ENCODE measurements around the gene KSR2.
"Not testable (repeated sequence)": the region's sequence is repeated elsewhere in the genome, so short reads cannot be mapped to it uniquely, and the experiment has no call there.

KSR2 gene

DNA sequence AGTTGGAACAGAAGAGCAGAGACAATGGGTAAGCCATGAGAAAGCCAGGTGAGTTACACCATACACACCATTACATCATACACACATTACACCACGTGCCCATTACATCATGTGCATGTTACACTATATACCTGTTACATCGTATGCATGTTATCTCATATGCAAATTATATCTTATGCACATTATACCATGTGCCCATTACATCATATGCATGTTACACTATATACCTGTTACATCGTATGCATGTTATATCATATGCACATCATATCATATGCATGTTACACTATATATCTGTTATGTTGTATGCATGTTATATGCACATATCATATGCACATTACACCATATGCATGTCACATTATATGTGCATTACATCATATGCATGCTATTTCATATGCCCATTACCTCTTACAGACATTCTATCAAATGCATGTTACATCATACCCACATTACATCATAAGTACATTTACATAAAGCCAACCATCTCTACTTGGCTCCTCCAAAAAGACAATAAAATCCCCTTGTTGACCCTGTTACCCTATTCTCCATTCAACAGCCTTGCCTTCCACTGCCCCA lies 207.2 kb downstream of the KSR2 start:
- no peak for DNase-seq (ENCODE audit: low read depth)

DNA sequence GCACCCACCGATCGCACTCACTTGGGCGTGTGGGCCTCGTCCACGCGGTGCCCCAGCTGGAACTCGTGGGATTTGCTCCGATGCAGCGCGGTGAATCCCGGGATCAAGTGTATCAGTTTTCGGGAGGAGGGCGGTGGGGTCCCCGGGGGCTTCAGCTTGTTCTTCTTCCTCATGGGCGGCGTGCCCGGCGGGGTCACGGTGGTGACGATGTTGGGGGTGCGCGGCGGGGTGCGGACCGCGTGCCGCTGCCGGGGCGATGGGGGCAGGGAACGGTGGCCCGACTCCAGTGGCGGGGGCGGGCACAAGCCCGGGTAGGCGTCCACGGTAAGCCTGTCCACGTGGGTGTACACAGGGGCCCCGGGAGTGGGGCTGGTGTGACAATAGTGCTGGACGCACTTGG lies 207.8 kb downstream of the KSR2 start:
- no peak for DNase-seq (ENCODE audit: low read depth)

DNA sequence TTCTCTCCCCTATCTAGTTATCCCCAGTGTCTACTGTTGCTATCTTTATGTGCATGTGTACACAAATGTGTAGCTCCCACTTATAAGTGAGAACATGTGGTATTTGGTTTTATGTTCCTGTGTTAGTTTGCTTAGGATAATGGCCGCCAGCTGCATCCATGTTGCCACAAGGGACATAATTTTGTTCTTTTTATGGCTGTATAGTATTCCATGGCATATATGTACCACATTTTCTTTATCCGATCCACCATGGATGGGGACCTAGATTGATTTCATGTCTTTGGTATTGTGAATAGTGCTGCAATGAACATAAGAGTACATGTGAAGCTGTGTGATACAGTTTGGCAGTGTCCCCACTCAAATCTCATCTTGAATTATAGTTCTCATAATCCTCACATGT lies 218.1 kb downstream of the KSR2 start:
- DNase-seq (ENCODE audit: low read depth), result no peak

DNA sequence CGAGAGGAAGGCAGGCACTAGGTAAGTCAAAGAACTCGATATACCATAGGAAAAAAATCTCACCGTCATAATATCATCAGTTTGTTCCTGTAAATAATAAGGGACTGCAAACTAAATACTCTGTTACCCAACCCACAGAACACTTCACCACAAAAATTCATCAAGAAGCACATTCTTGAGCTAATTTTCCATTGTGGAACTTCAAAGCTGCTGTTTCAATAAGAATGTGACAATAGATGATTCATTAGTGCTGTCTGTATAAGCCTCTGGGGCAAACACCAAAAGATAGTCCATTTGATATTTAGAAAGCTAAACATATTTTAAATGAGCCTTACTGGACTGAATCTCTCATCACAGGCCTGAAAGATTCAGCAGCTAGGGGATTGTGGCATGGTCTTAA lies 219.4 kb downstream of the KSR2 start:
- DNase-seq (ENCODE audit: low read depth), result no peak

DNA sequence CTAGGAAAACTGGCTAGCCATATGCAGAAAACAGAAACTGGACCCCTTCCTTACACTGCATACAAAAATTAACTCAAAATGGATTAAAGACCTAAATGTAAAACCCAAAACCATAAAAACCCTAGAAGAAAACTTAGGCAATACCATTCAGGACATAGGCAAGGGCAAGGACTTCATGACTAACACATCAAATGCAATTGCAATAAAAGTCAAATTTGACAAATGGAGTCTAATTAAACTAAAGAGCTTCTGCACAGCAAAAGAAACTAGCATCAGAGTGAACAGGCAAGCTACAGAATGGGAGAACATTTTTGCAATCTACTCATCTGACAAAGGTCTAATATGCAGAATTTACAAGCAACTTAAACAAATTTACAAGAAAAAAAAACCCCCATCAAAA lies 222.4 kb downstream of the KSR2 start:
- not testable (repeated sequence) for DNase-seq (ENCODE audit: low read depth)

DNA sequence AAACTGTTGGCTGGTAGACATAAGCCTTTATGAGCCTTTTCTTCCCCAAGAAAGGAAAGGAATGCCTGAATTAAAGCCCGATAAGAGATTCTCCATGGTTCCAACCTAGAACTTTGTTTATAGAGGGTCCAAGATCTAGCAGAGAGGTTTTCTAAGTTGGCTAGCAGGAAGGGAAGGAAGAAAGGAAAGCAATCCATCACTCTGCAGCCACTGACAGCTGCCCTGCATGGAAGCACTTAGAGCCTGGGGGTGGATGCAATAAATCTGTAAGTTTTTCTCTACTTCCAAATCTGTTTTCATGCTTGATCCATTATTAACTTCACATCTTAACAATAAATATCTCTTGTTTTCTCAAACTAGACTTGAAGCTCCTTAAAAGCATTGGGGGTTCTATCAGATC lies 224.4 kb downstream of the KSR2 start:
- no peak for DNase-seq (ENCODE audit: low read depth)

DNA sequence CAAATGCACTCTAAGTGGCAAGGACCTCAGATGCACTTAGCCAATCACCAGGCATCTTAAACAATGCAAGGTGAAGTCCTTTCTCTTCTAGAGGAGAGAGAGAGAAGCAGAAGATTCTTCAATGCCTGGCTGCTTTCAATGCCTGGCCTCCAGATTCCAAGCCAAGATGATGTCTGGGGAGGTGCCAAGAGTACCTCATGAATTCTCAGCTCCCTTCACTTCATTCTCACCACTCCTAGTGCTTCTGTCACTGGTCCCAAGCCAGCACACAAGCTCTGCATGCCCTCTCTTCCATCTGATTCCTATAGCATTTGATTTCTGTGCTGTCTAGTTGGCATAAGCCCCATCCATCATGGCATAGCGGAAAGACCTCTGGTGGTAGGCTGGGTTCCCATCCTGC lies 225.0 kb downstream of the KSR2 start:
- no peak for DNase-seq (ENCODE audit: low read depth)

DNA sequence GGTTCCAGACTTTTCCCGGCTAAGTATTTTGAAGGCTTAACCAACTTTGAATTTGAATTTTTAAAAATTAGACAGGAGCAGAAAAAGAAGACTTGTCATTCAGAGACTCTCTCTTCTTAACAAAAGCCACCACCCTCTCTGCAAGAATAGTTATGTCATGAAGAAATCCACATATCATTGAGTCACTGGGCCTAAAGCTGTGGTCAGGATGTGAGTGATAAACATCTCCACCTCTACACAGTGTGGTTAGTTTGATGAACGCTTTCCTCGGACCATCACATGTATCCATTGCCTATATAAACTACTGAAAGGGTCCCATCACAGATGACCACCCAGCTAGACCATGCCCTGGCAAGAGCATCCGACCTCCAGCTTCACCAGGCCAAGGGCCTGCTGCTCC lies 226.1 kb downstream of the KSR2 start:
- no peak for DNase-seq (ENCODE audit: low read depth)

DNA sequence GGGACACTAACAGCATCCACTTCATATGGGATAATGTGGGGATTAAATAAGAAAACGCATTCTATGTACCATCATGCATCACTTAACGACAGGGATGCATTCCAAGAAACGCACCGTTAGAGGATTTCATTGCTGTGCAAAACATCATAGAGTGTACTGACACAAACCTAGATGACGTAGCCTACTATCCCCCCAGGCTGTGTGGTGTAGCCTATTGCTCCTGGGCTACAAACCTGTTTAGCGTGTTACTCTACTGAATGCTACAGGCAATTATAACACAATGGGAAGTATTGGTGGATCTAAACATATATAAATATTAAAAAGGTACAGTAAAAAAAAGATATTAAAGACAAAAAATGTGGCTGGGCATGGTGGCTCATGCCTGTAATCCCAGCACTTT lies 230.6 kb downstream of the KSR2 start:
- no peak for DNase-seq (ENCODE audit: low read depth)

DNA sequence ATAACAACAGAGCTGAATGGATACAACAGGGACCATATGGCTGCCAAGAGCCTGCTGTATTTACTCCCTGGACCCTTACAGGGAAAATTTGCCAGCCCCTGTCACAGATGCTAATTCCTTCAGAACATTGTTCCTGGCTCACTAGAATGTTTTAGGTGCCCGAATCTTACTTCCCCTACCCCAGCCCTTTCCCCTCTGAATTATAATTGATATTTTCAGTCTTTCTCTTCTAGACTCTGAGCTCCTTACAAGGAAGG lies 235.3 kb downstream of the KSR2 start:
- DNase-seq (ENCODE audit: low read depth), result no peak

DNA sequence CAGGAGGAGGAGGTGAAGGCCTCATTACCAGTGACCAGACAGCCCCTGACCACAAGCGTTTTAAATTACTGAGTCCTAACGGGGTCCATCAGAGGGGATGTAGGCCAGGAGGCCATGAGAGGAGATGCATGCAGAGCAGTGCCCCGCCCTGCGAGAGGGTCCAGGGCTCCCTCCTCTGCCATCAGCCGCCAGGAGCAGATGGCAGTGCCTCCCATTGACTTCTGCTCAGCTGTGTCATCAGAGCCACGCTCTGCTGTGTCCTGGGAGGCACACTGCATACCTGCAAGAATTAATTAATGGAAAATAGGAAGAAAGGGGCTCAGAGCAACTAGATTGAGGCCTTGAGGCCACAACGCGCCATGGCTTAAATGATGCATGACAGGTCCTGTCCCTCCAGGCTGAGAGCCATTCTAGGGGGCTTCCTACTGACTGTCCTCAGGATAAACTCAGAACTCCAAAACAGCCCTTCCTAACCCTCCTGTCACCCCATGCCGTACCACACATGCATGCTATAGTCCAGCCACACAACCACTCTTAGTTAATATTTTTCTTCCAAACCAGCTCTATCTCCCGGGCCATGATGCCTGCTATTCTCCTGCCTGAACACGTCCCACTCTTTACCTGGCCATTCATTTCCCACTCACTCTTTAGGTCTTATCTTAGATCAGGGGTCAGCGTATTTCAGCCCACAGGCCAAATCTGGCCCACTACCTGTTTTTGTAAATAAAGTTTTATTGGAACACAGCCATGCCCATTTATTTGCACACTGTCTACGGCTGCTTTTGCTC lies 235.8 kb downstream of the KSR2 start:
- DNase-seq (ENCODE audit: low read depth), result no peak

DNA sequence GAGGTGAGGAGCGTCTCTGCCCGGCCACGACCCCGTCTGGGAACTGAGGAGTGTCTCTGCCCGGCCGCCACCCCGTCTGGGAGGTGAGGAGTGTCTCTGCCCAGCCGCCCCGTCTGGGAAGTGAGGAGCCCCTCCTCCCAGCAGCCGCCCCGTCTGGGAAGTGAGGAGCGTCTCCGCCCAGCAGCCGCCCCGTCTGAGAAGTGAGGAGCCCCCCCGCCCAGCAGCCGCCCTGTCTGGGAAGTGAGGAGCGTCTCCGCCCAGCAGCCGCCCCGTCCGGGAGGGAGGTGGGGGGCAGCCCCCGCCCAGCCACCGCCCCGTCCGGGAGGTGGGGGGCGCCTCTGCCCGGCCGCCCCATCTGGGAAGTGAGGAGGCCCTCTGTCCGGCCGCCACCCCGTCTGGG lies 237.7 kb downstream of the KSR2 start:
- DNase-seq (ENCODE audit: low read depth), result not testable (repeated sequence)

DNA sequence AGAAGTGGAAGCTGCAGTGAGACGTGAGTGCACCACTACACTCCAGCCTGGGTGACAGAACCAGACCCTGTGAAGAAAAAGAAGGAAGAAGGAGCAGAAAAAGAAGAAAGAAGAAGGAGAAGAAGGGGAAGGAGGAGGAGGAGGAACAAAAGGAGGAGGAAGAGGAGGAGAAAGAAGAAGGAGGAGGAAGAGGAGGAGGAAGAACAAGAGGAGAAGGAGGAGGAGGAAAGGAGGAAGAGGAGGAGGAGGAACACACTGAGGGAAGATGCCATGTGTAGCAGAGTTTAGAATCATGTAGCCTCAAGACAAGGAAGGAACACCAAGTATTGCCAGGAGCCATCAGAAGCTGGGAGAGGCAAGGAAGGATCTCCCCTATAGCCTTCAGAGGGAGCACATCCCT lies 241.5 kb downstream of the KSR2 start:
- DNase-seq (ENCODE audit: low read depth), result no peak

DNA sequence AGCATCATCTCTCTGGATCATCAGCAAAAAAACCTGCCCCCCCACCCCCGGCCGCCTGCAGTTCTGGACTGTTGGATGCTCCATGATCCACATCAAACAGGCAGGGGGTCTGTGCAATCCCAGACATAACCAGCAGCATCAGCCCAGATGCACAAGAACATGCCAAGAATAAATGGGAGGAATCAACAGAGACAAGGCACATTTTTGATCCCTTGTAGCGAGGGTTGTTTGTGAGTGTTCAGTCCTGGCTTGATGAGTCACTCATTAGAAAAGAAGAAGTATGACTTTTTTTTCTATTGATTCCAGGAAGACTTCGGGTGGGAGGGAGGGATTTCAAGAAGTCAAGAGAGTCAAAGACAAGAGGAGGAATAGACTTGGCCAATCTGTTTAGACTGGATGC lies 244.2 kb downstream of the KSR2 start:
- no peak for DNase-seq (ENCODE audit: low read depth)

DNA sequence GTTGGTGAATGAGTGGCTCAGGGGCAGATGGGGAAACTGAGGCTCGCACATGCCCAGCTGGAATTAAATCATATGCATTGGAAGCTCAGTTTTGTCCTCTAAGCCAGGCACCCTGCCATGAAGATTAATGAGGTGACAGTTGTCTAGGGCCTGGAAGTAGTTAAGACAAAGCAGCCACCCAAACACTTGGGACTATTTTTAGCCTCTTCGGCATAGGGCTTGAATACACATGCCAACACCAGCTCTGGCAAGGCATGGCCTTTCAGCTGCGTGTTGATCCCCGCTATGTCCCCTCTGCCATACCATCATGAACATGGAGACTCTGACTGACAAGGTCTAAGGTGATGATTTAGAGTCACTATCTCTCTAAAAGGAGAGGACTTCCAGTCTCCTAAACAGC lies 250.2 kb downstream of the KSR2 start:
- no peak for DNase-seq (ENCODE audit: low read depth)

DNA sequence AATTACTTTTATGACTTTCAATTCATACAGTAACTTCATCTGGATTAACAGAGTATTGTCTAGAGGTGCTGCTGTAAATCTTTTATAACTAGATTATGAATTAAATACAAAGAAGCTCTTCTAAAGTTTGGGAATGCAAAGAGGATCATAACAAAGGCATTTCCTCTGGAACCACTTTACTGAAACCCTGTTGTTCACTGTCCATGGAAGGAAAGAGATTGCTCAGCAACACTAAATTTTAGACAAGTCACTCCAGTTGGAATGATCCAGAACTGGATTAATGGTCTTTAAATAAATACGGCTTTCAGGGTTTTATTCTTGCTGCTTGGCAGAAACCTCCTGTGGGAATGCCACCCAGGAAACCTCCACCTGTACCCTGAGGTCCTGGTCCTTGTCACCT lies 250.6 kb downstream of the KSR2 start:
- peak; percentile 40 for DNase-seq (ENCODE audit: low read depth)

DNA sequence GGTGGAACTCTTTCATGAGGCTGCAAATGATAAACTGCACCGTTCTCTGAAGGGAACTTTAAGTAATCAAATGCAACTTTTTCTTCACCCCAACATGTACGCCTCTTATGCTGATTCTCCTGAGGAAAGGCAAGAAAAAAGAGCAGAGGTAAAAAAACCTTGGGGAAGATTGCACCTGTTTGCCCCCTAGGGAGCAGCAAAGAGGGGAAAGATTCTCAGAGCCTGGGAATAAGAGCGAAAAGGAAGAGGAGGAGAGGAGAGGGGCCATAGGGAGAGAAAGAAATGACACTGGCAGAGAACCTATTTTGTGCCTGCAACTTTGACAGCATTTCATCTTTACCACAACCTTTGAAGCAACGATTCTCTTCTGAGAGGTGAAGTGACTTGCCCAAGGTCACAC lies 254.6 kb downstream of the KSR2 start:
- DNase-seq (ENCODE audit: low read depth), result no peak

DNA sequence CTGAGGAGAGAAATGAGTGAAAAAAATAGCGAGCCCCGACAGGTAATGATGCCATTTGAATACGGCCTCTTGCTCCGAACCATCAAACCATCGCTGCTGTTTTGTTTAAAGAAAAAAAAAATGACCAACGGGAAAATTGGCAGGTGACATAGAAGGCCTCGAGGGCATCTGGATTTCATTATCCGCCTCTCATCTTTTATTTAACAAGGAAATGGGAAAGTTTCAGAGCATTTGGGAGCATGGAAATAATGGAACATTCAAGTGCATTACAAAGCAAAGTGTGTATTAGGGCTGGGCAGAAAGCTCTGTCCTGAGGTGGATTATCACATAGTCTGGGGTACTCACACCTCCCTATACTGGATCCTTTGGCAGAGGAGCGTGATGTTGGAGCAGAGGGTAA lies 258.7 kb downstream of the KSR2 start:
- DNase-seq (ENCODE audit: low read depth), result no peak

DNA sequence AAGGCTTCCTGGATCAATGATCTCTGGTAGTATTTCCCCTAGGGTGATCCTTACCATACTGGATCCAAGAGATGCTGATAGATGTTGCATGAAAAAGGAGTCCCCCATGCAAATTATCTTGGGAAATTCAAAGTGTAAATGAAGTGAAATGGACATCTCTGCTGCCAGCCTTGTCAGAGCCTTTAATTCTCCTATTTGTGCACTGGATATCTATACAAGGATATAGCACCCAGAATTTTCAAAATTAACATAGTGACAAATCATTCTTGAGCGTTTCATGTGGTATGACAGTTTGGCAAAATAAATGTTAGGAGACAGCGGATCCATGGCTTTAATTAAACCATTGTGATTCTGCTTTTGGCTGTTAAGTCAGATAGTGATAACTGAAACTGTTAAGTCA lies 260.9 kb downstream of the KSR2 start:
- DNase-seq (ENCODE audit: low read depth), result no peak

DNA sequence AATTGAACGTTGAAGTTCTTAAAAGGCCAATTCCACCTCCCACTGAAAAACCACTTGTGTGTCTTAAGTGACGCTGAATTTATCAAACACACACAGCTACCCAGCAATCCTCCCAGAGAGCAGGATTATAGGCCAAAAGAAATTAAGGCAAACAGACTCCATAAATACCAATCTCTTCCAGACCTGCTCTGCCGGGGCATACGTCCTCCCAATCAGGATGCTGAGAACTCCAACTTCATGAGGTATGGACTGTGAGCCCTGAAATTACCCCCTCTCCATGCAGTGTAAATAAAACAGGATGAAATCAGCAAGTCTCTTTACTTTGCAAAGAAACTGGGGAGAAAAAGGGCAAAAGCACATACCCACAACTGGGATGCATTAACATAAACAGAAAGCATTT lies 265.2 kb downstream of the KSR2 start:
- no peak for DNase-seq (ENCODE audit: low read depth)

DNA sequence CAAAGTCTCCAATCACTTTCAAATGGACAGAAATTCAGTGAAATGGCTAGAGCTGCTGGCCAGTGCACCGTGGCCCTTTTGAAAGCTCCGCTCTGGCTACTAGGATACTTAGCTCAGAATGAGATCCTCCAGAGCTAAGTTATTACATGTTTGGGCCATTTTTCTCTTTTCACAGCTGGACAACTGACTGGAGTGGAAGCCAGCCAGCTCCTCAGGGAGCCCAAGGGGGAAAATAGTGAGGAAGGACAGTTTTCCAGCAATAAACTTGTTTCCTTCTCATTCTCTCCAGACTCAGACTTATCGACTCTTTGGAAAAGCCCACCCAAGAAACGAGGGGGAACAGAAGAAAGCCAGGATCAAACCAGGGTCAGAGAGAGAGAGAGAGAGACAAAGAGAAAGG lies 266.0 kb downstream of the KSR2 start:
- DNase-seq (ENCODE audit: low read depth), result no peak

DNA sequence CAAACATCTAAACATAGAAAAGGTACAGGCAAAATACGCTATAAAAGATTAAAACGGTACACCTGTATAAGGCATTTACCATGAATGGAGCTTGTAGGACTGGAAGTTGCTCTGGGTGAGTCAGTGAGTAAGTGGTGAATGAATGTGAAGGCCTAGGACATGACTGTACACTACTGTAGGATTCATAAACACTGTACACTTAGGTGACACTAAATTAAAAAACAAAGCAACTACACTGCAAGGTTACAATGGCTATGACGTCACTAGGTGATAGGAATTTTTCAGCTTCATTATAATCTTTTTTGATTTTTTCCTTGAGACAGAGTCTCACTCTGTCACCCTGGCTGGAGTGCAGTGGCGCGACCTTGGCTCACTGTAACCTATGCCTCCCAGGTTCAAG lies 269.2 kb downstream of the KSR2 start:
- DNase-seq (ENCODE audit: low read depth), result no peak

DNA sequence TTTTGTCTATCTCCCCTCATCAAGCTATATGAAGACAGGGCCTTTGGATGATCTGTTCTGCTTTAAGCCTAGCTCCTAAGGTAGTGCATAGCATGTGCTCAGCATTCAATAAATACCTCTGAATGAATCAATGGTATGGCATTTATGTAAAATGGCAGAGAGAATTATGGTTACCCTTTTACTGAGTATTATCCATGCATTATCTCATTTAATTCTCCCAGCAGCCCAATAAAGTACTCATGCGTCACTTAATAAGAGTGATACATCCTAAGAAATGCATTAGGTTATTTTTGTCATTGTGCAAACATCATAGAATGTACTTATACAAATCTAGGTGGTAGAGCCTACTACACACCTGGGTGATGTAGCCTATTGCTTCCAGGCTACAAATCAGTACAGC lies 269.7 kb downstream of the KSR2 start:
- DNase-seq (ENCODE audit: low read depth), result no peak

DNA sequence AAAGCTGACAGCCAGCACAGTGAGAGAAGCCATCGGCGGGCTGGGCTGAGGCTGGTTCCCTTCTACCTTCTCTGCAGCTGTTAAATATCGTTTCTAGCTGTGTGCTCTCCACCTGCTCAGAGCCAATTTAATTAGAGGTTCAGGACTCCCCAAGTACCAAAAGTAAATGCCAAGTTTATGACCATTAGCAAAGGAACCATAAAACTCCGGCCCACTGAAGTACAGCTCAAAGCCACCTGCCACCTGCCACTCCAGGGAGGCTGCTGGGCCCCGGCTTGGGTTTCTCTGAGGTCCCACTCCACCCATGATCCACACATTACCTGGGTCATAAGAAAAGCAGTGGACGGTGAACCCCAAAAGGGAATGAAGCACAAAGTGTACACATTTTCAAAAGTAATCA lies 272.8 kb downstream of the KSR2 start:
- DNase-seq (ENCODE audit: low read depth), result no peak

DNA sequence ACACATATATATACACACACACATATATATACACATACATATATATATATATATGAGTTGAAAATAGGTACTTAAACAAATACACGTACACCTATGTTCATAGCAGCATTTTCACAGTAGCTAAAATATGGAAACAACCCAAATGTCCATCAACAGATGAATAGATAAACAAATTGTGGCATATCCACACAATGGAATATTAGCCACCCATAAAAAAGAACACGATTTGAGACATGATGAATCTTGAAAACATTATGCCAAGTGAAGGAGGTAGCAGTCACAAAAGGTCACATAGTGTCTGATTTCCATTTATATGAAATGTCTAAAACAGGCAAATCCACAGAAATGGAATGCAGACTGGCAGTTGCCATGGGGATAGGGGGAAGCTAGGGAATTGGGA lies 276.3 kb downstream of the KSR2 start:
- DNase-seq (ENCODE audit: low read depth), result no peak

All from GM04503 (cell line).